CD4-positive, CD25-positive, alpha-beta regulatory T cell (primary cell): Measurements from ENCODE around the gene SCGB3A1. TPM values are rescaled to one million over a fixed set of nuclear protein-coding genes. Genes with fewer than 3 reads are reported as not detected.
A peak's percentile ranks its signal among the peaks of the same experiment; 100 is the strongest.

ENCODE experiments used
- ATAC-seq, 2 donors: fragments of 150-1000 bp; cut with Tn5 transposase; one replicate each; pipeline ENCODE4 v1.10.0; 2021; ENCODE audit warnings: low read depth in 2 of 2, moderate number of reproducible peaks in 2 of 2, moderate library complexity in 1 of 2
- DNase-seq, 3 donors: peaks; one replicate each; pipeline versions ENCODE4 v3.0.0 to v3.0.0-alpha.2; 2012 to 2022; ENCODE audit warnings: mixed read lengths in 1 of 3
- H3K27ac ChIP-seq: one replicate; pipeline ENCODE4 v1.7.0; 2013; ENCODE audit warnings: mild to moderate bottlenecking, low read length; ENCODE audit not compliant: insufficient read depth, poor library complexity, severe bottlenecking
- H3K27me3 ChIP-seq: one replicate; pipeline ENCODE4 v1.7.0; 2013; ENCODE audit warnings: low read length; ENCODE audit not compliant: control insufficient read depth, insufficient read depth
- H3K36me3 ChIP-seq: one replicate; pipeline ENCODE4 v1.7.0; 2013; ENCODE audit warnings: mild to moderate bottlenecking, low read length, moderate library complexity; ENCODE audit not compliant: control insufficient read depth, insufficient read depth
- H3K4me1 ChIP-seq: 2 replicates; pipeline ENCODE4 v1.7.0; 2013; ENCODE audit warnings: mild to moderate bottlenecking, low read length; ENCODE audit not compliant: insufficient read depth, control insufficient read depth, poor library complexity, severe bottlenecking
- H3K4me3 ChIP-seq: one replicate; pipeline ENCODE4 v1.7.0; 2013; ENCODE audit warnings: low read depth, mild to moderate bottlenecking, low read length, moderate library complexity
- H3K9me3 ChIP-seq, 2 experiments: 1 replicate in 1 of 2; 2 replicates in 1 of 2; pipeline ENCODE4 v1.7.0; 2013; ENCODE audit warnings: low read length in 2 of 2, mild to moderate bottlenecking in 1 of 2, moderate library complexity in 1 of 2; ENCODE audit not compliant: control insufficient read depth in 2 of 2
- H3K27ac Mint-ChIP-seq, 3 donors: one replicate each; pipeline ENCODE4 v1.8.0; 2020 to 2022; ENCODE audit warnings: mild to moderate bottlenecking in 3 of 3, mixed read lengths in 3 of 3, moderate library complexity in 2 of 3
- H3K27me3 Mint-ChIP-seq: one replicate; pipeline ENCODE4 v1.8.0; 2022; ENCODE audit warnings: mild to moderate bottlenecking, mixed read lengths
- H3K36me3 Mint-ChIP-seq: one replicate; pipeline ENCODE4 v1.8.0; 2020; ENCODE audit warnings: mixed read lengths
- H3K4me1 Mint-ChIP-seq, 4 donors: one replicate each; pipeline ENCODE4 v1.8.0; 2020 to 2022; ENCODE audit warnings: mixed read lengths in 4 of 4, mild to moderate bottlenecking in 1 of 4
- H3K4me3 Mint-ChIP-seq, 4 donors: one replicate each; pipeline ENCODE4 v1.8.0; 2020 to 2022; ENCODE audit warnings: mild to moderate bottlenecking in 4 of 4, mixed read lengths in 4 of 4, moderate library complexity in 3 of 4
- H3K9me3 Mint-ChIP-seq, 7 donors: one replicate each; pipeline ENCODE4 v1.8.0; 2020 to 2022; ENCODE audit warnings: mixed read lengths in 7 of 7, mild to moderate bottlenecking in 3 of 7, moderate library complexity in 2 of 7
- polyA plus RNA-seq, 4 donors: library from polyadenylated mRNA; unstranded; fragments of 300-500 nt; fragmentation: Illumina TruSeq; gene quantifications; one replicate each; pipeline ENCODE4 v1.2.3, GENCODE V29; 2021
- total RNA-seq: library from RNA; stranded (reverse); gene quantifications from one replicate; pipeline ENCODE4 v1.2.3, GENCODE V29; 2022

SCGB3A1 gene
- total and polyA plus RNA-seq, 5 donors from 2014 or later = 0.49 TPM; not detected in 4

DNA sequence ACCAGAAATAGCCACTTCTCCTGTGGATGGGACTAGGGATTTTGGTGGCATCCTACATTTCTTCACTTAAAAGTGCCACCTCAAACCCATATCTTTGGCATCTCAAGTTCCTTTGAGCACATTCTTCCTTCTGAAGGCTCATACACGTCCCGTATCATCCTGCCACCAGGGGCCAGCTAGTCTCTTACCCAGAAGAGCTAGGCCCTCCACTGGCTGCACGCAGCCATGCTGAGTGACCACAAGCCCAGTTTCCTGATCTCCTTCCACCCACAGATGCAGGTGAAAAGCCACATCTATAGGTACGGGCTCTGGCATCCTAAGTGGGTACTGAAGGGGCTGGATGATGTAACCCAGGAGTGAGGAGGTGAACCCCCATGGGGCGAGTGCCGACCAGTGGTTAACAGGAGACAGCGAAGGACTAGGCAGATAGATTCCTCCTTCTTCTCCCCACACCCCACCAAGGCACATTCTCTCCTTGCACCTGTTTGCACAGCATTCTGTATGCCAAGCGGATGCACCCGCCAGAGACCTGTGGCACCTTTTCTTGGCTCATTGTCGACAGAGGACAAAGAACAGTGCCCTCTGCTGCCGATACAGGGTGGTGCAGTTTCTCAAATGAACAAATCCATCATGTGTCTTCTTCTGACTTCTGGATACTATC is 14.4 kb upstream of the SCGB3A1 start:
- H3K27me3 Mint-ChIP-seq = no peaks in the 10 kb centered on the region
- no peaks in the 10 kb centered on the region for H3K36me3 ChIP-seq
- no peaks in the 10 kb centered on the region for H3K4me1 ChIP-seq
- H3K4me3 Mint-ChIP-seq = no peak overlapping the region
- ATAC-seq = peak; percentile 51 to 66
- peaks cover 0 to 10% (median 1%) of the 10 kb centered on the region in 4 donors for H3K4me1 Mint-ChIP-seq
- H3K27me3 ChIP-seq = no peaks in the 10 kb centered on the region
- H3K27ac ChIP-seq = no peak overlapping the region
- no peaks in the 10 kb centered on the region for H3K36me3 Mint-ChIP-seq
- no peak overlapping the region for H3K4me3 ChIP-seq
- no peaks in the 10 kb centered on the region for H3K9me3 ChIP-seq
- no peaks in the 10 kb centered on the region for H3K9me3 Mint-ChIP-seq
- H3K27ac Mint-ChIP-seq = no peak overlapping the region
- DNase-seq = peak; percentile 19 to 86 (median 43)

DNA sequence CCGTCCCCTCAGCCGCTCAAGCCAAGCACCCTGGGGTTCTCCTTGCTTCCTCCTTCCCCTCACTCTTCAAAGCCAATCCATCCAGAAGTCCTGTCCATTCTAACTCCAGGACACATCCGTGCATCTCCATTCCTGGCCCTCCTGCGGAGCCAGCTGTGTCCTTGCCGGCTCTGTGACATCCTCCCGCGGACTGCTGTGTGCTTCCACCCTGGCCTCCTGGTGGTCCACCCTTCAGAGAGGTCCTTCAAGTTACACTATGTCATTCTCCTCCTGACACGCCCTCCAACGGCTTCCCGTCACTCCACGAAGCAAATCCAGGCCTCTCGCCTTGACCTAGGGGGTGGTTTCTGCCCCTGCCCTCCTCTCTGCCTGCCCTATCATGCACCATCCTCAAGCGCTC is 13.0 kb upstream of the SCGB3A1 start:
- no peaks in the 10 kb centered on the region for H3K27me3 ChIP-seq
- ATAC-seq (no peak), DNase-seq (no peak)
- Mint-ChIP-seq H3K4me1 (peaks cover 0 to 10% (median 1%) of the 10 kb centered on the region in 4 donors), H3K9me3 (no peaks in the 10 kb centered on the region), H3K27ac (no peak overlapping the region), H3K4me3 (no peak overlapping the region), H3K36me3 (no peaks in the 10 kb centered on the region), H3K27me3 (no peaks in the 10 kb centered on the region)
- H3K4me1 ChIP-seq = no peaks in the 10 kb centered on the region
- H3K4me3 ChIP-seq = no peak overlapping the region
- no peaks in the 10 kb centered on the region for H3K9me3 ChIP-seq
- H3K27ac ChIP-seq = no peak overlapping the region
- no peaks in the 10 kb centered on the region for H3K36me3 ChIP-seq

DNA sequence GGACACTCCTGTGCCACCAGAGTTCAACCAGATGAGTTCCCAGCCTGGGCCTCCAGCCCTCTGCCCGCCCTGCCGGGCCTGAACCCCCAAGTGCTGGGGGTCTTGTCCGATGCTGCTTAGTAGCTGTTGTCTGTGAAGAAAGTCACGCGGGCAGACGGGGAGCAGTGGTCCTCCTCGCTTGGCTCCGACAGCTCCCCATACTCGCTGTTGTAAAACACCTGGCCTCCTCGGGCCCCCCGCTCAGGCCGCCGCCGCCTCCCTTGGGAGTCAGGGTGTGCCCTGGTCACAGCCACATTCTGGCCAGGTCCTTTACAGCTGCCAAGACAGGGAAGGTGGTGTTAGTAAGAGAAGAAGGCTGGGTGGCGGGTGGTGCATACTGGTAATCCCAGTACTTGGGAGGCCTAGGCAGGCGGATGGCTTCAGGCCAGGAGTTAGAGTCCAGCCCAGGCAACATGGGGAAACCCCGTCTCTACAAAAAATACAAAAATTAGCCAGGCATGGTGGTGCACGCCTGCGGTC is 11.8 kb upstream of the SCGB3A1 start:
- H3K4me1 Mint-ChIP-seq = peaks cover 0 to 6% (median 1%) of the 10 kb centered on the region in 4 donors
- H3K9me3 ChIP-seq = no peaks in the 10 kb centered on the region
- H3K9me3 Mint-ChIP-seq = no peaks in the 10 kb centered on the region
- H3K4me3 ChIP-seq = no peak overlapping the region
- no peaks in the 10 kb centered on the region for H3K27me3 Mint-ChIP-seq
- H3K36me3 ChIP-seq = no peaks in the 10 kb centered on the region
- no peaks in the 10 kb centered on the region for H3K27me3 ChIP-seq
- ATAC-seq (no peak), DNase-seq (no peak)
- no peaks in the 10 kb centered on the region for H3K4me1 ChIP-seq
- no peaks in the 10 kb centered on the region for H3K36me3 Mint-ChIP-seq
- H3K27ac ChIP-seq = no peak overlapping the region
- H3K27ac Mint-ChIP-seq = no peak overlapping the region
- no peak overlapping the region for H3K4me3 Mint-ChIP-seq

DNA sequence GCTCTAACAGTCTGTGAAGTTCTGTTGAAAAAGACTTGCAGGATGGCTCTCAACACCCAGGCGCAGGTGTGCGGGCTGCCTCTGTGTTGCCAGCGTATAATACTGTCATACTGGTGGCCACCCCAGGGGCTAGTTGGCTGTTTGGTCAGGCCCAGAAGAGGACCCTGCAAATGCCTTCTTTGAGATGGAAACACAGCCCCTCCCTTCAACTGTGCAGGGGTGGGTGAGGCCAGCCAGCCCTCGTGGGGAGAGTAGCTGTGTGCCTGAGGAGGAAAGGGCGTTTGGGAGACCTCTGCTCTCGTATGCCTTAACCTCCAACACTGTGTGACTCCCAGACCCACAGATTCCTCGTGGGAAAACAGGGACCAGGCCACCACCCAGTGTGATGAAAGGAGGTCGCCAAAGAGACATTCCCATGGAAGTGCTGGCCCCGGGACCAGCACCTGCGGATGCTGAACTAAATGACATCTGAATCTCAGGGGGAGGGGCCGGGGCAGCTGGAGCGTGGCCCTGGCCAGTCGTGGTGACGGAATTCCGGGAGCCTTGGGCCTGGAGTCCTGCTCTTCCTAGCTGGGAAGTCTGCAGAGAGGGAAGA is 11.3 kb upstream of the SCGB3A1 start:
- H3K4me1 Mint-ChIP-seq = peaks cover 0 to 3% (median 1%) of the 10 kb centered on the region in 4 donors
- no peaks in the 10 kb centered on the region for H3K27me3 Mint-ChIP-seq
- no peaks in the 10 kb centered on the region for H3K36me3 ChIP-seq
- no peak overlapping the region for H3K27ac Mint-ChIP-seq
- DNase-seq = no peak
- no peaks in the 10 kb centered on the region for H3K36me3 Mint-ChIP-seq
- H3K27me3 ChIP-seq = no peaks in the 10 kb centered on the region
- H3K9me3 Mint-ChIP-seq = no peaks in the 10 kb centered on the region
- no peak overlapping the region for H3K4me3 Mint-ChIP-seq
- H3K27ac ChIP-seq = no peak overlapping the region
- ATAC-seq = no peak
- H3K4me3 ChIP-seq = no peak overlapping the region
- no peaks in the 10 kb centered on the region for H3K9me3 ChIP-seq
- no peaks in the 10 kb centered on the region for H3K4me1 ChIP-seq

DNA sequence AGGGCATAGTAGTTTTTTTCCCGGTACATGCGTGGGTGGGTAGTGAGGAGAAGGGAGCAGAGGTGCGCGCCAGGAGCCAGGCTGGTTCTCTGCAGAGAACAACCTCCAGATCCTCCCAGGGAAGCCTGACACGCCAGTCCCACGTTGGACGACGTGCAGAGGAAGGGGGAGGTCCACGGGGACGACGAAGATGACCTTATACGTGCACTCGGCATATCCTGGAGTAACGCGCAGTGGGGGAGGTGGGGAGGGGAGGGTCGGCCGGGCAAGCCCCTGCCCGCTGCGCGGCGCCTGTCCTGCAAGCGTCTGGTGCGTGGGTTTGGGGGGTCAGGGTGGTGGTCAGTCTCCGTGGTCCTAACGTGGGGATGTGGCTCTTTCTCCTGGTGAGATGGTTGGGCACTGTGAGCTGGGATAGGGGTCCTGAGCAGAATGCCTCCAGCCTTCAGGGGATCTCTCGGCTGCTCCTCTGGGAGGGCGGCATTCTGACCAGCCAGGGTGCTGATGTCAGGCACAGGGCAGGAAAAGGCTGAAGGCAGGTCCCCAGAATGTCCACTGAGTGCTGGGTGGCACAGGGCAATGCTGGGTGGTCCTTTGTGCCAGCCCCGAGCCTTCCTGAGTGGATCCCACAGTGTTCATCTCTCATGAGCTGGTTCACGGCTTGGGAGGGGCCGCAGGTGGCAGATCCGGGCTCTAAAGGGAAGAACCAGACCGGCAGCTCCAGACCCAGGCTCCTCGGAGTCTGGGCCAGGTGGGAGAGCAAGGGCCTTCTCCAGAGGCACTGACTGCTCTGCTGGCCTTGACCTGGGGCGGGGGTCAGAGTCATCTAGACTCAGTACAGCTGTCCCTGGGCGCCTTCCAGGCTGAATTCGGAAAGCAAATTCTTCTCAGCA is 10.5 kb upstream of the SCGB3A1 start:
- Histone ChIP-seq H3K4me3 (no peak overlapping the region), H3K4me1 (no peaks in the 10 kb centered on the region), H3K9me3 (no peaks in the 10 kb centered on the region), H3K27me3 (no peaks in the 10 kb centered on the region), H3K27ac (no peak overlapping the region), H3K36me3 (no peaks in the 10 kb centered on the region)
- peaks cover 0 to 3% (median 1%) of the 10 kb centered on the region in 4 donors for H3K4me1 Mint-ChIP-seq
- DNase-seq (no peak), ATAC-seq (no peak)
- H3K4me3 Mint-ChIP-seq = no peak overlapping the region
- H3K27me3 Mint-ChIP-seq = no peaks in the 10 kb centered on the region
- no peak overlapping the region for H3K27ac Mint-ChIP-seq
- H3K36me3 Mint-ChIP-seq = no peaks in the 10 kb centered on the region
- no peaks in the 10 kb centered on the region for H3K9me3 Mint-ChIP-seq

DNA sequence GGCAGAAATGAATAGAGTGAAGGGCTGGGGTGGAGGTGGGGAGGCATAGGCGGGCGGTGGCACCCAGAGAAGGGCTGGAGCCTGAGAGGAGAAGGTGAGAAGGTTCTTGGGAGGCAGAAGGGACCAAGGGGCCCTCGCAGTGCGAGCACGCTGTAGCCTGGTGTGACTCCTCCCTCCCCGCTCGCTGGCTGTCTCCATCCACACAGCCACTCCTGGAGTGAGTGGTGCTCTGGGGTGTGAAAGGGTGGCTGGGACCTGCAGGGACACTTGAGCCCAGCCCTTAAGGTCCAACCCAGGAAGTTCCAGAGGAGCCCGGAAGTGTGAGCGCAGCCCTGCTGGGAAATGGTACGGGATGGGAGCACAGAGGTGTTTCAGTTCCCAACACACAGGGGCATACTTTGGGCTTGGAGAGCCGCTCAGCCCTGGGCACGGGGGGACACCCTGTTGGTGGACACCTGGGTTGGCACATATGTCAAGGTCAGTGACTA is 9.3 kb upstream of the SCGB3A1 start:
- no peak for ATAC-seq
- Histone ChIP-seq H3K9me3 (no peaks in the 10 kb centered on the region), H3K4me1 (no peaks in the 10 kb centered on the region), H3K27ac (no peak overlapping the region), H3K4me3 (no peak overlapping the region), H3K36me3 (no peaks in the 10 kb centered on the region), H3K27me3 (no peaks in the 10 kb centered on the region)
- Mint-ChIP-seq H3K36me3 (no peaks in the 10 kb centered on the region), H3K4me3 (no peak overlapping the region), H3K4me1 (peaks cover 0 to 3% (median 0%) of the 10 kb centered on the region in 4 donors), H3K27me3 (peaks cover 5% of the 10 kb centered on the region), H3K9me3 (peaks cover 0 to 1% (median 0%) of the 10 kb centered on the region in 7 donors), H3K27ac (peak overlapping the region in 1 of 3 donors; percentile 38)
- DNase-seq = no peak

DNA sequence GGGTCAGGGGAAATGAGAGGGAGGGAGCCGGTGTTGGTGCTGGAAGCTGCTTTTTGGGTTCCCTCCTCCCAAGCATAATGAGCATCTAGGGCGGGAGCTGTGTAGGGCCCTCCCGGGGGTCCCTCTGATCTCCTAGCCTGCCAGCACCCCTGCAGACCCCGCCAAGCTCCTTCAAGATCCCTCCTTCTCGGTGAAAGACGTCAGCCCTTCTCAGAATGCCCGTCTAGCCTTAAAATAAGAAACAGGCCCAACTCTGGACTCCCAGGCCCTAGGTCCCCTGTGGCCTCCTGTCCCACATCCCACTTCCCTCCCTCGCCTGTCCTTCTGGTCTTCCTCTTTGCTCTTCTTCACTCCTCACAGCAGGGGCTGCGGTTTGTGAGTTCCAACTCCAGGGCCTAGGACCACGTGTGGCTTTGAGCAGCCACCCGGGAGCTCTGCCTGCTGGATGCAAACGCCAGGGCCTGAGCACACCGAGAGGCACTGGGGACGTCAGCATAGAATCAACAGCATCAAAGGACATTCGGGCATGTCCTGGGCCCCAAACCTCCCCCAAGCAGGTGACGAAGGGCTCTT is 8.8 kb upstream of the SCGB3A1 start:
- H3K27ac ChIP-seq = no peak overlapping the region
- H3K27ac Mint-ChIP-seq = peak overlapping the region in 1 of 3 donors; percentile 38
- H3K27me3 Mint-ChIP-seq = peaks cover 5% of the 10 kb centered on the region
- H3K4me3 ChIP-seq = no peak overlapping the region
- peaks cover 0 to 1% (median 0%) of the 10 kb centered on the region in 7 donors for H3K9me3 Mint-ChIP-seq
- H3K4me3 Mint-ChIP-seq = no peak overlapping the region
- DNase-seq (no peak), ATAC-seq (no peak)
- no peaks in the 10 kb centered on the region for H3K27me3 ChIP-seq
- H3K36me3 Mint-ChIP-seq = no peaks in the 10 kb centered on the region
- no peaks in the 10 kb centered on the region for H3K4me1 ChIP-seq
- no peaks in the 10 kb centered on the region for H3K4me1 Mint-ChIP-seq
- H3K9me3 ChIP-seq = no peaks in the 10 kb centered on the region
- H3K36me3 ChIP-seq = no peaks in the 10 kb centered on the region
